ENCODE data around the gene RRAS2.
"Not testable (repeated sequence)": the region's sequence is repeated elsewhere in the genome, so short reads cannot be mapped to it uniquely, and the experiment has no call there.

RRAS2 gene

GRCh38 chr11:14347991-14348390, 11.0 kb downstream of the RRAS2 start:
- no peak for TF ChIP-seq CTCF (conservative IDR thresholded peaks at IDR 0.05; ENCODE audit: low read depth, low read length)
- DNase-seq (ENCODE audit: low read depth): no peak
- no peak overlapping the region for H3K4me3 ChIP-seq (ENCODE audit: low read depth, low read length)

- DNase-seq (ENCODE audit: low read depth): no peak
- no peak for TF ChIP-seq CTCF (conservative IDR thresholded peaks at IDR 0.05; ENCODE audit: low read depth, low read length)
- H3K4me3 ChIP-seq (ENCODE audit: low read depth, low read length): no peak overlapping the region
Observed at GRCh38 chr11:14347494-14347893, 11.5 kb downstream of the RRAS2 start.

GRCh38 chr11:14346303-14346955, 12.6 kb downstream of the RRAS2 start:
- no peak overlapping the region for H3K4me3 ChIP-seq (ENCODE audit: low read depth, low read length)
- DNase-seq (ENCODE audit: low read depth): no peak
- TF ChIP-seq CTCF (conservative IDR thresholded peaks at IDR 0.05; ENCODE audit: low read depth, low read length): no peak

GRCh38 chr11:14345668-14346067, 13.3 kb downstream of the RRAS2 start:
- H3K4me3 ChIP-seq (ENCODE audit: low read depth, low read length): no peak overlapping the region
- DNase-seq (ENCODE audit: low read depth): no peak
- no peak for TF ChIP-seq CTCF (conservative IDR thresholded peaks at IDR 0.05; ENCODE audit: low read depth, low read length)

GRCh38 chr11:14345016-14345415, 14.0 kb downstream of the RRAS2 start:
- not testable (repeated sequence) for H3K4me3 ChIP-seq (ENCODE audit: low read depth, low read length); DNase-seq (ENCODE audit: low read depth)

GRCh38 chr11:14342906-14343305, 16.1 kb downstream of the RRAS2 start:
- no peak overlapping the region for H3K4me3 ChIP-seq (ENCODE audit: low read depth, low read length)
- no peak for TF ChIP-seq CTCF (conservative IDR thresholded peaks at IDR 0.05; ENCODE audit: low read depth, low read length)
- peak; percentile 89 for DNase-seq (ENCODE audit: low read depth)

- TF ChIP-seq CTCF (conservative IDR thresholded peaks at IDR 0.05; ENCODE audit: low read depth, low read length): no peak
- no peak for DNase-seq (ENCODE audit: low read depth)
- H3K4me3 ChIP-seq (ENCODE audit: low read depth, low read length): no peak overlapping the region
Observed at GRCh38 chr11:14341968-14342367, 17.0 kb downstream of the RRAS2 start.
